Measurements from ENCODE around the gene CNTNAP5.

DNA sequence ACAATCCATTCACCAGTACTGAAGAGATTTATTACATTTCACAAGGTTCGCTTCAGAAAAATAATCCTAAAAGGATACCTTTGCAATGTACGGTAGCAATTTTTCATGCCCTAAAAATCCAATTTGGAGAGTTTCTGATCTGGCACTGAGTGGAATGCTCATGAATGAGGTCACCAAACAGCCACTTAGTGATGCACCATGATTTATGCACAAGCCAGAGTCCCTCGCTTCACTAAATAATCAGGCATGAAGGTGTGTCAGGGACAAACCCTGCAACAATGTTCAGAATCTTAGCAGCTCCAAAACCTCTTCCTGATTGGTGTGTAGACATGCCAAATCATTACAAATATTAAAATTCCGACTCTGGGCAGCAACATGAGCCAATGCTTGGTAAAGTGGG, 221.1 kb downstream of the CNTNAP5 start:
- TF ChIP-seq, protein P1, sequence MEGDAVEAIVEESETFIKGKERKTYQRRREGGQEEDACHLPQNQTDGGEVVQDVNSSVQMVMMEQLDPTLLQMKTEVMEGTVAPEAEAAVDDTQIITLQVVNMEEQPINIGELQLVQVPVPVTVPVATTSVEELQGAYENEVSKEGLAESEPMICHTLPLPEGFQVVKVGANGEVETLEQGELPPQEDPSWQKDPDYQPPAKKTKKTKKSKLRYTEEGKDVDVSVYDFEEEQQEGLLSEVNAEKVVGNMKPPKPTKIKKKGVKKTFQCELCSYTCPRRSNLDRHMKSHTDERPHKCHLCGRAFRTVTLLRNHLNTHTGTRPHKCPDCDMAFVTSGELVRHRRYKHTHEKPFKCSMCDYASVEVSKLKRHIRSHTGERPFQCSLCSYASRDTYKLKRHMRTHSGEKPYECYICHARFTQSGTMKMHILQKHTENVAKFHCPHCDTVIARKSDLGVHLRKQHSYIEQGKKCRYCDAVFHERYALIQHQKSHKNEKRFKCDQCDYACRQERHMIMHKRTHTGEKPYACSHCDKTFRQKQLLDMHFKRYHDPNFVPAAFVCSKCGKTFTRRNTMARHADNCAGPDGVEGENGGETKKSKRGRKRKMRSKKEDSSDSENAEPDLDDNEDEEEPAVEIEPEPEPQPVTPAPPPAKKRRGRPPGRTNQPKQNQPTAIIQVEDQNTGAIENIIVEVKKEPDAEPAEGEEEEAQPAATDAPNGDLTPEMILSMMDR (conservative IDR thresholded peaks at IDR 0.05; ENCODE audit: low read depth, low read length), result no peak
- TF ChIP-seq EZH2 (IDR thresholded peaks at IDR 0.05; ENCODE audit: borderline replicate concordance, low read depth, low read length, poor library complexity, severe bottlenecking), result no peak
